Measurements from ENCODE around the gene FECH.

DNA sequence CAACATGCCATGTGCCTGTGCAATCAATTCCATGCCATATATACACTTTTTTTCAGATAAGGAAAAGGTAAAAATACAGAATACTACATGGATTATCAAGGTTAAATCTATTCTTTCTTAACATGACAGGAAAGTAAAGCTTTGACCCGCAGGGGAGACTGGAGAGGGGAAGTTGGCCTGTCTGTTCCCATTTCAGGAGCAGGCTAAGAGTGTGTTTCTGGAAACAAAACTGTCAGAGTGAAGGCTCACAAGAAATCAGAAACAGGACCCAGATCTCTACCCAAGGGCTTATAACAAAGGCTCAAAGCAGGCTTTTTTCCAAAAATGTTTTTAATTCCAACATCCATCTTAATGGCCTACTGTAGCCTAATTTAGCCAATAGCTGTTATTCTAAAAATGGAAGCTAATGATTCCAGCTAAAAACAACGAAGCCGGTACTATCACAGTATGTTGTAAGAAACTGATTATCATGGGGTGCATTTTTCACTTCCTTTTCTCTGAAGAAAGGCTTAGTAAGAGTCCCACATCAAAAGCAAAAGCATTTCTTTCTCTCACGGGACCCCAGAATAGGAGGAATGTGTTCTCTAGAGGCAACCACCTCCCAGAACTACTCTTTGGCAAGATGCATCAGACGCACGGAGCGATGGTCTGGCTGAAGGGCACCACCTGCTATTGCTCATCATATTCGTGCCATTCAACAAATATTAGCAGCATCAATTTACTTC is 41.4 kb downstream of the FECH start:
- no peak for TF ChIP-seq CTCF (IDR thresholded peaks at IDR 0.05)
- TF ChIP-seq EZH2 (IDR thresholded peaks at IDR 0.05; ENCODE audit: borderline replicate concordance, insufficient read depth, low read depth, low read length, poor library complexity, severe bottlenecking), result no peak

All from B cell (primary cell).